ENCODE measurements around the gene CAPZA2.

DNA sequence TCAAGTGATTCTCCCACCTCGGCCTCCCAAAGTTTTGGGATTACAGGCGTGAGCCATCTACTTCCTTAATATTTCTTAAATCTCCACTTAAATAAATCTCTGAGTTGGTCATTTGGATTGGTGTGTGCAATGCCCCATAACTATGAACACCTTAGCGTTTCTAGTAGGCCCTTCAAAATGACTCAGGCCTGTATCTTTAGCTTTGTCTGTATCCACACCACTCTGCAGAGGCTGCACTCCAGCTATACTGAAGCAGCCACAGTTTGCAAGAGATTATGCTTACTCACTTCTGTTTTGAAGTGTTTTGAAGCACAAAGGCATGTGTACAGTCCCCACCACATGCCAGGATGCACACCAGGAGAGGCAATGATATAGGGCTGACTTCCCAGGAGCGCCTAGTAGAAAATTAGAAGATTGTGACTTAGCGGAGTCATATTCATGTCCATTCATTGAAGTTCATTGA, 88.5 kb downstream of the CAPZA2 start:
- TF ChIP-seq ZFP37 (tag by site-specific recombination; IDR thresholded peaks at IDR 0.05), result no peak
- TF ChIP-seq ZNF404 (tag by site-specific recombination; IDR thresholded peaks at IDR 0.05), result no peak
- no peak for TF ChIP-seq ZNF19 (tag by site-specific recombination; IDR thresholded peaks at IDR 0.05; ENCODE audit: low read depth)
- TF ChIP-seq PRDM1 (tag by site-specific recombination; IDR thresholded peaks at IDR 0.05), result no peak
- no peak for TF ChIP-seq ZNF792 (tag by site-specific recombination; IDR thresholded peaks at IDR 0.05)
- TF ChIP-seq, protein P1, sequence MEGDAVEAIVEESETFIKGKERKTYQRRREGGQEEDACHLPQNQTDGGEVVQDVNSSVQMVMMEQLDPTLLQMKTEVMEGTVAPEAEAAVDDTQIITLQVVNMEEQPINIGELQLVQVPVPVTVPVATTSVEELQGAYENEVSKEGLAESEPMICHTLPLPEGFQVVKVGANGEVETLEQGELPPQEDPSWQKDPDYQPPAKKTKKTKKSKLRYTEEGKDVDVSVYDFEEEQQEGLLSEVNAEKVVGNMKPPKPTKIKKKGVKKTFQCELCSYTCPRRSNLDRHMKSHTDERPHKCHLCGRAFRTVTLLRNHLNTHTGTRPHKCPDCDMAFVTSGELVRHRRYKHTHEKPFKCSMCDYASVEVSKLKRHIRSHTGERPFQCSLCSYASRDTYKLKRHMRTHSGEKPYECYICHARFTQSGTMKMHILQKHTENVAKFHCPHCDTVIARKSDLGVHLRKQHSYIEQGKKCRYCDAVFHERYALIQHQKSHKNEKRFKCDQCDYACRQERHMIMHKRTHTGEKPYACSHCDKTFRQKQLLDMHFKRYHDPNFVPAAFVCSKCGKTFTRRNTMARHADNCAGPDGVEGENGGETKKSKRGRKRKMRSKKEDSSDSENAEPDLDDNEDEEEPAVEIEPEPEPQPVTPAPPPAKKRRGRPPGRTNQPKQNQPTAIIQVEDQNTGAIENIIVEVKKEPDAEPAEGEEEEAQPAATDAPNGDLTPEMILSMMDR (tag by site-specific recombination; IDR thresholded peaks at IDR 0.05), result no peak
- no peak for TF ChIP-seq MEIS1 (CRISPR knock-in tag; IDR thresholded peaks at IDR 0.05; ENCODE audit: borderline replicate concordance)
- TF ChIP-seq ZEB2 (tag by site-specific recombination; IDR thresholded peaks at IDR 0.05), result no peak
- TF ChIP-seq, protein P2, sequence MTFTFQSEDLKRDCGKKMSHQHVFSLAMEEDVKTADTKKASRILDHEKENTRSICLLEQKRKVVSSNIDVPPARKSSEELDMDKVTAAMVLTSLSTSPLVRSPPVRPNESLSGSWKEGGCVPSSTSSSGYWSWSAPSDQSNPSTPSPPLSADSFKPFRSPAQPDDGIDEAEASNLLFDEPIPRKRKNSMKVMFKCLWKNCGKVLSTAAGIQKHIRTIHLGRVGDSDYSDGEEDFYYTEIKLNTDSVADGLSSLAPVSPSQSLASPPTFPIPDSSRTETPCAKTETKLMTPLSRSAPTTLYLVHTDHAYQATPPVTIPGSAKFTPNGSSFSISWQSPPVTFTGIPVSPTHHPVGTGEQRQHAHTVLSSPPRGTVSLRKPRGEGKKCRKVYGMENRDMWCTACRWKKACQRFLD (tag by site-specific recombination; IDR thresholded peaks at IDR 0.05), result no peak
- TF ChIP-seq YY2 (tag by site-specific recombination; IDR thresholded peaks at IDR 0.05), result no peak
- TF ChIP-seq, protein P3, sequence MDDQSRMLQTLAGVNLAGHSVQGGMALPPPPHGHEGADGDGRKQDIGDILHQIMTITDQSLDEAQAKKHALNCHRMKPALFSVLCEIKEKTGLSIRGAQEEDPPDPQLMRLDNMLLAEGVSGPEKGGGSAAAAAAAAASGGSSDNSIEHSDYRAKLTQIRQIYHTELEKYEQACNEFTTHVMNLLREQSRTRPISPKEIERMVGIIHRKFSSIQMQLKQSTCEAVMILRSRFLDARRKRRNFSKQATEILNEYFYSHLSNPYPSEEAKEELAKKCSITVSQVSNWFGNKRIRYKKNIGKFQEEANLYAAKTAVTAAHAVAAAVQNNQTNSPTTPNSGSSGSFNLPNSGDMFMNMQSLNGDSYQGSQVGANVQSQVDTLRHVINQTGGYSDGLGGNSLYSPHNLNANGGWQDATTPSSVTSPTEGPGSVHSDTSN (CRISPR knock-in tag; IDR thresholded peaks at IDR 0.05), result no peak

Data from HEK293 (cell line).